ENCODE data around the gene DNM3. TPM values are rescaled to one million over a fixed set of nuclear protein-coding genes. Genes with fewer than 3 reads are reported as not detected.

Gene DNM3
- total and polyA plus RNA-seq, 2 experiments from 2014 or later: 5.2 to 12.2 TPM

- DNase-seq (ENCODE audit: low spot score) (peak; percentile 74), ATAC-seq (peak; percentile 91)
- H3K4me3 Mint-ChIP-seq: no peak overlapping the region
- H3K9me3 Mint-ChIP-seq: no peaks in the 10 kb centered on the region
- no peaks in the 10 kb centered on the region for H3K36me3 Mint-ChIP-seq (ENCODE audit: low read depth)
- H3K4me1 ChIP-seq (ENCODE audit: insufficient read depth): peaks cover 16% of the 10 kb centered on the region; the same call in 1 of the 2 replicates
- H3K27me3 ChIP-seq (ENCODE audit: insufficient read depth): no peaks in the 10 kb centered on the region
- H4K20me1 ChIP-seq (replicated peaks; ENCODE audit: insufficient read depth): no peaks in the 10 kb centered on the region
- H3F3A ChIP-seq (replicated peaks; ENCODE audit: low read depth): no peaks in the 10 kb centered on the region
- H3K36me3 ChIP-seq (ENCODE audit: insufficient read depth): no peaks in the 10 kb centered on the region
- H3K4me1 Mint-ChIP-seq: peaks cover 22% of the 10 kb centered on the region
- peak; percentile 71 to 81 for TF ChIP-seq CTCF (conservative IDR thresholded peaks at IDR 0.05; ENCODE audit: low read depth in 2 of 2)
- no peak for TF ChIP-seq REST (IDR thresholded peaks at IDR 0.05; ENCODE audit: unreplicated experiment)
- H3K4me3 ChIP-seq: no peak overlapping the region
- no peak overlapping the region for H3K27ac ChIP-seq (ENCODE audit: low read depth)
- H3K9me2 ChIP-seq (ENCODE audit: insufficient read depth): no peaks in the 10 kb centered on the region
- H3K27ac Mint-ChIP-seq: no peak overlapping the region; the same call in 1 of the 2 replicates
- H2AFZ ChIP-seq: no peak overlapping the region
- no peaks in the 10 kb centered on the region for H3K27me3 Mint-ChIP-seq (ENCODE audit: insufficient read depth, low read depth, poor library complexity)
- H3K79me2 ChIP-seq (replicated peaks; ENCODE audit: insufficient read depth): no peaks in the 10 kb centered on the region
- no peak overlapping the region for H3K4me2 ChIP-seq
Observed at GRCh38 chr1:172401892-172402291, 560.6 kb downstream of the DNM3 start.

GRCh38 chr1:172402878-172403569, 561.7 kb downstream of the DNM3 start:
- Mint-ChIP-seq H3K4me1 (peaks cover 22% of the 10 kb centered on the region), H3K4me3 (no peak overlapping the region), H3K27me3 (ENCODE audit: insufficient read depth, low read depth, poor library complexity) (no peaks in the 10 kb centered on the region), H3K9me3 (no peaks in the 10 kb centered on the region), H3K36me3 (ENCODE audit: low read depth) (no peaks in the 10 kb centered on the region), H3K27ac (no peak overlapping the region)
- Histone ChIP-seq H3K79me2 (replicated peaks; ENCODE audit: insufficient read depth) (no peaks in the 10 kb centered on the region), H3K4me2 (no peak overlapping the region), H3F3A (replicated peaks; ENCODE audit: low read depth) (no peaks in the 10 kb centered on the region), H2AFZ (no peak overlapping the region), H3K4me1 (ENCODE audit: insufficient read depth) (peaks cover 16% of the 10 kb centered on the region; the same call in 1 of the 2 replicates), H3K36me3 (ENCODE audit: insufficient read depth) (no peaks in the 10 kb centered on the region), H3K4me3 (no peak overlapping the region), H3K27me3 (ENCODE audit: insufficient read depth) (no peaks in the 10 kb centered on the region), H3K9me2 (ENCODE audit: insufficient read depth) (no peaks in the 10 kb centered on the region), H3K27ac (ENCODE audit: low read depth) (no peak overlapping the region), H4K20me1 (replicated peaks; ENCODE audit: insufficient read depth) (no peaks in the 10 kb centered on the region)
- DNase-seq (ENCODE audit: low spot score): no peak
- ATAC-seq: no peak
- TF ChIP-seq EZH2phosphoT487 (IDR thresholded peaks at IDR 0.05; ENCODE audit: unreplicated experiment): no peak
- no peak for TF ChIP-seq EZH2 (IDR thresholded peaks at IDR 0.05; ENCODE audit: low read depth, unreplicated experiment)
- no peak for TF ChIP-seq POLR2AphosphoS5 (IDR thresholded peaks at IDR 0.05; ENCODE audit: low read depth)
- TF ChIP-seq NANOG (IDR thresholded peaks at IDR 0.05; ENCODE audit: borderline replicate concordance): no peak
- no peak for TF ChIP-seq STAT1 (IDR thresholded peaks at IDR 0.05; ENCODE audit: unreplicated experiment)
- no peak for TF ChIP-seq ZNF331 (CRISPR knock-in tag; IDR thresholded peaks at IDR 0.05; ENCODE audit: low read depth)
- no peak for TF ChIP-seq ZNF462 (CRISPR knock-in tag; IDR thresholded peaks at IDR 0.05)
